PC-3 (cell line): ENCODE measurements around the gene ARHGAP32.

Source experiments
- EZH2 ChIP-seq: fragments of 300-600 bp; sonication (generic); IDR thresholded peaks from one replicate; pipeline ENCODE4 v1.6.1; 2017; ENCODE audit warnings: antibody characterized with exemption, mild to moderate bottlenecking, low read length; ENCODE audit not compliant: unreplicated experiment
- EZH2phosphoT487 ChIP-seq: fragments of 300-600 bp; sonication (generic); IDR thresholded peaks from 2 replicates; pipeline ENCODE4 v1.6.1; 2018; ENCODE audit warnings: mild to moderate bottlenecking, antibody characterized with exemption, low read length, borderline replicate concordance
- TF ChIP-seq, protein P1 (sequence below): fragments of 300-600 bp; sonication (generic); conservative IDR thresholded peaks from 2 replicates; pipeline ENCODE4 v1.5.1; 2017; ENCODE audit warnings: antibody characterized with exemption, low read depth, mild to moderate bottlenecking, low read length

DNA sequence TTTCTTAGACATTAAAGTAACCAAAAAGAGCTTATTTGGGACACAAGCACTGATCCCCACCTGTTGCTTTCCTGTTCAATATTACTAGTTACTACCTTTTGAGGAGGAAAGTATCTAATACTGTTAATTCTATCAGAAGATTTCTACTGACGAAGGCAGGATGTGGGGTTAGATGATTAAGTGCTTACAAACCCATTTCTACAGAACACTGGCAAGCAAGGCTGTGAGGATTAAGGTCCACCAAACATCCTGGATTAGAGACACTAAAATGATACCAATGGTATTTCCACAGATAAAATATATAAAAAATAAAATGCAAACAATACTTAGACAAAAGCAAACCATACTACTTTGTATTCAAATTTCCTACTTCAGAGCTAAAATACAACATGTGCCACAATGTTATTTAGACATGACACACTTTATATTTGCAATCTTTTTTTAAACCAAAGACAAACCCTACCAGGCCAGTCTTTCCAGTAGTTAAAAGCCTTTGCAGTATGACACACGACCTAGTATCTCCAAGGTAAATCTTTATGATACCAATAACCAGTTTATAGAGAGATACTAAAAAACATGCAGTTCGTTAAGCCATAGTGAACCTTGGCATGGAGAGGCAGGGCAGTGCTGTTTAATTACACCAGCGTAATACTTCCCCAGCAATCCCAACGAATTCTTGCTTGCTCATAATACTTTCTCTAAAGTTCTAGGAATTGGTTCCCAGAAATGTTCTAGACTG, 178.2 kb downstream of the ARHGAP32 start:
- TF ChIP-seq, protein P1, sequence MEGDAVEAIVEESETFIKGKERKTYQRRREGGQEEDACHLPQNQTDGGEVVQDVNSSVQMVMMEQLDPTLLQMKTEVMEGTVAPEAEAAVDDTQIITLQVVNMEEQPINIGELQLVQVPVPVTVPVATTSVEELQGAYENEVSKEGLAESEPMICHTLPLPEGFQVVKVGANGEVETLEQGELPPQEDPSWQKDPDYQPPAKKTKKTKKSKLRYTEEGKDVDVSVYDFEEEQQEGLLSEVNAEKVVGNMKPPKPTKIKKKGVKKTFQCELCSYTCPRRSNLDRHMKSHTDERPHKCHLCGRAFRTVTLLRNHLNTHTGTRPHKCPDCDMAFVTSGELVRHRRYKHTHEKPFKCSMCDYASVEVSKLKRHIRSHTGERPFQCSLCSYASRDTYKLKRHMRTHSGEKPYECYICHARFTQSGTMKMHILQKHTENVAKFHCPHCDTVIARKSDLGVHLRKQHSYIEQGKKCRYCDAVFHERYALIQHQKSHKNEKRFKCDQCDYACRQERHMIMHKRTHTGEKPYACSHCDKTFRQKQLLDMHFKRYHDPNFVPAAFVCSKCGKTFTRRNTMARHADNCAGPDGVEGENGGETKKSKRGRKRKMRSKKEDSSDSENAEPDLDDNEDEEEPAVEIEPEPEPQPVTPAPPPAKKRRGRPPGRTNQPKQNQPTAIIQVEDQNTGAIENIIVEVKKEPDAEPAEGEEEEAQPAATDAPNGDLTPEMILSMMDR: no peak
- TF ChIP-seq EZH2 (no peak), EZH2phosphoT487 (no peak)
